Measurements from ENCODE around the gene PRKD2. TPM values are rescaled to one million over a fixed set of nuclear protein-coding genes. Genes with fewer than 3 reads are reported as not detected.

Gene PRKD2
- polyA plus RNA-seq, 3 donors = 6.5 to 46.9 (median 8.1) TPM

DNA sequence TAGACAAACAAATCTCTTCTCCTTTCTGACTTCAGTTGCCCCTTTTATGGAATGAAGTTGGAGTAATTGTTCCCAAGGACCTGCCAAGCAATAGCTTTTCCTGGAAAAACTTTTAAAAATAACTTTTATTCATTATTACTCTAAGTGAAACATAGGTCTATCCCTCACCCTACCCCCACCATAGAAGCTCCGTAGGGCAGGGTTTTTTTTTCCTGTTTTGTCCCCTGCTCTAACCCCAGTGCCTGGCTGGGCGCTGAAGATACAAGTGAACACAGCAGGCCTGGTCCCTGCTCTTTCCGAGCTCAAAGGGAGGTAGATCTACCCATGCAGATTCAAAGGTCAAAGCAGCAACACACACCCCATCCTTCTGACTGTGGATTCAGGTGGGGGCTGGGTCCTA, 72.2 kb downstream of the PRKD2 start:
- Histone ChIP-seq H3K9ac (ENCODE audit: insufficient read depth, low read length, poor library complexity, severe bottlenecking) (no peak overlapping the region), H3K4me3 (replicated peaks in 1 of 3; ENCODE audit: low read depth in 2 of 3, low read length in 3 of 3) (no peak overlapping the region), H3K4me2 (replicated peaks; ENCODE audit: extremely low read depth, low read length, poor library complexity, severe bottlenecking) (no peak overlapping the region), H3K27ac (ENCODE audit: low read depth in 1 of 2, low read length in 2 of 2) (no peak overlapping the region), H4K20me1 (ENCODE audit: insufficient read depth, low read length) (no peaks in the 10 kb centered on the region), H3K9me3 (replicated peaks in 1 of 2; ENCODE audit: control insufficient read depth in 1 of 2, insufficient read depth in 1 of 2, low read length in 2 of 2) (peaks cover 3 to 6% of the 10 kb centered on the region in 2 donors), H3K36me3 (replicated peaks in 1 of 2; ENCODE audit: control insufficient read depth in 1 of 2, insufficient read depth in 2 of 2, low read length in 2 of 2) (no peaks in the 10 kb centered on the region), H3K4me1 (ENCODE audit: control insufficient read depth in 1 of 2, insufficient read depth in 2 of 2, low read length in 2 of 2) (peaks cover 14 to 17% of the 10 kb centered on the region in 2 donors), H2AFZ (ENCODE audit: insufficient read depth, low read depth, low read length, poor library complexity, severe bottlenecking) (no peak overlapping the region), H3K79me2 (ENCODE audit: insufficient read depth, low read length) (no peaks in the 10 kb centered on the region), H3K27me3 (ENCODE audit: control insufficient read depth in 2 of 2, insufficient read depth in 2 of 2, low read length in 2 of 2) (peaks cover 31 to 62% of the 10 kb centered on the region in 2 donors)
- TF ChIP-seq CTCF (IDR thresholded peaks at IDR 0.05) = no peak
- 76% methylated on average over 3 of the region's 3 CpGs for WGBS (ENCODE audit: insufficient coverage)
- peaks cover 3 to 5% of the 10 kb centered on the region in 2 donors for H3K36me3 Mint-ChIP-seq
- H3K9me3 Mint-ChIP-seq = peaks cover 6 to 24% (median 19%) of the 10 kb centered on the region in 7 donors
- peak overlapping the region in 1 of 2 donors; percentile 39 for H3K4me3 Mint-ChIP-seq
- no peak for DNase-seq
- no peak overlapping the region for H3K27ac Mint-ChIP-seq
- peaks cover 59 to 74% (median 65%) of the 10 kb centered on the region in 3 donors for H3K27me3 Mint-ChIP-seq (ENCODE audit: low read depth in 3 of 3)
- intact Hi-C loops (cut with micrococcal nuclease) = no loop called here
- peaks cover 21% of the 10 kb centered on the region for H3K4me1 Mint-ChIP-seq

- H3K36me3 ChIP-seq (replicated peaks in 1 of 2; ENCODE audit: control insufficient read depth in 1 of 2, insufficient read depth in 2 of 2, low read length in 2 of 2) = no peaks in the 10 kb centered on the region
Measured at GRCh38 chr19:46640656-46641055, 76.3 kb downstream of the PRKD2 start.

More at GRCh38 chr19:46640656-46641055, 76.3 kb downstream of the PRKD2 start:
- H2AFZ ChIP-seq (ENCODE audit: insufficient read depth, low read depth, low read length, poor library complexity, severe bottlenecking) = no peak overlapping the region
- Mint-ChIP-seq H3K4me1 (peaks cover 19% of the 10 kb centered on the region), H3K36me3 (no peaks in the 10 kb centered on the region), H3K9me3 (peaks cover 0 to 5% (median 1%) of the 10 kb centered on the region in 7 donors), H3K27me3 (ENCODE audit: low read depth in 3 of 3) (peaks cover 29 to 53% (median 48%) of the 10 kb centered on the region in 3 donors), H3K4me3 (no peak overlapping the region), H3K27ac (peak overlapping the region in 2 of 7 donors; percentile 58 to 78)
- H3K79me2 ChIP-seq (ENCODE audit: insufficient read depth, low read length) = no peaks in the 10 kb centered on the region
- no peak for TF ChIP-seq CTCF (IDR thresholded peaks at IDR 0.05)
- peaks cover 22 to 25% of the 10 kb centered on the region in 2 donors for H3K4me1 ChIP-seq (ENCODE audit: control insufficient read depth in 1 of 2, insufficient read depth in 2 of 2, low read length in 2 of 2)
- DNase-seq = no peak
- no peaks in the 10 kb centered on the region for H4K20me1 ChIP-seq (ENCODE audit: insufficient read depth, low read length)
- no peaks in the 10 kb centered on the region for H3K9me3 ChIP-seq (replicated peaks in 1 of 2; ENCODE audit: control insufficient read depth in 1 of 2, insufficient read depth in 1 of 2, low read length in 2 of 2)
- no peak overlapping the region for H3K4me2 ChIP-seq (replicated peaks; ENCODE audit: extremely low read depth, low read length, poor library complexity, severe bottlenecking)
- H3K4me3 ChIP-seq (replicated peaks in 1 of 3; ENCODE audit: low read depth in 2 of 3, low read length in 3 of 3) = no peak overlapping the region
- H3K27ac ChIP-seq (ENCODE audit: low read depth in 1 of 2, low read length in 2 of 2) = no peak overlapping the region
- H3K9ac ChIP-seq (ENCODE audit: insufficient read depth, low read length, poor library complexity, severe bottlenecking) = no peak overlapping the region
- WGBS (ENCODE audit: insufficient coverage) = 64% methylated on average over 1 of the region's 2 CpGs
- H3K27me3 ChIP-seq (ENCODE audit: control insufficient read depth in 2 of 2, insufficient read depth in 2 of 2, low read length in 2 of 2) = peaks cover 15 to 72% of the 10 kb centered on the region in 2 donors
- intact Hi-C loops (cut with micrococcal nuclease) = no loop called here
